Lower leg skin (tissue), 4 donors: ENCODE results near the gene SAFB. TPM values are rescaled to one million over a fixed set of nuclear protein-coding genes. Genes with fewer than 3 reads are reported as not detected.
"Not testable (repeated sequence)": the region's sequence is repeated elsewhere in the genome, so short reads cannot be mapped to it uniquely, and the experiment has no call there.

Experiments used
- DNase-seq, 2 donors: peaks; one replicate each; pipeline ENCODE4 v3.0.0-alpha.2; 2019; ENCODE audit warnings: low spot score in 2 of 2
- H3K4me3 ChIP-seq: fragments of 200-600 bp; sonication (generic); 2 replicates; pipeline ENCODE4 v1.5.1; 2017; ENCODE audit warnings: mild to moderate bottlenecking, low read depth; ENCODE audit not compliant: poor library complexity, severe bottlenecking
- CTCF ChIP-seq, 3 donors: fragments of 450-650 bp; IDR thresholded peaks; one replicate each; pipeline ENCODE4 v1.5.1; 2016; ENCODE audit warnings: antibody characterized with exemption in 3 of 3, mild to moderate bottlenecking in 3 of 3, moderate library complexity in 2 of 3
- POLR2A ChIP-seq, 2 donors: fragments of 450-650 bp; IDR thresholded peaks; one replicate each; pipeline ENCODE4 v1.6.1; 2016 to 2017; ENCODE audit warnings: antibody characterized with exemption in 2 of 2, mild to moderate bottlenecking in 1 of 2, moderate library complexity in 1 of 2
- WGBS, 2 donors: methylation state at CpG; one replicate each; pipeline ENCODE4 v1.1.5; 2018; 5-methylcytosine and 5-hydroxymethylcytosine counted together
- intact Hi-C: fragments of 100-400 bp; cut with DNase I; formaldehyde crosslinking; loops from one replicate; pipeline ENCODE4 v1.15.0; 2023; ENCODE audit warnings: low total_unique reads
- total RNA-seq, 4 donors: library from RNA; depleted of rRNA; stranded (reverse); fragments of >200 nt; gene quantifications; one replicate each; pipeline ENCODE4 v1.1.0, GENCODE V29; 2016

SAFB gene
- total RNA-seq, 4 donors from 2014 or later: 41.6 to 136 (median 80.4) TPM

- TF ChIP-seq POLR2A (IDR thresholded peaks at IDR 0.05) (no peak), CTCF (IDR thresholded peaks at IDR 0.05) (no peak)
- intact Hi-C loops: no loop called here
- WGBS, 2 donors: 83 to 87% methylated on average over 5 of the region's 5 CpGs
Observed at GRCh38 chr19:5603626-5604025, 19.3 kb upstream of the SAFB start.

GRCh38 chr19:5605362-5605761, 17.5 kb upstream of the SAFB start:
- no peak for DNase-seq
- no peak overlapping the region for H3K4me3 ChIP-seq
- TF ChIP-seq CTCF (IDR thresholded peaks at IDR 0.05) (no peak), POLR2A (IDR thresholded peaks at IDR 0.05) (no peak)
- intact Hi-C loops: no loop called here
- 90 to 94% methylated on average over 3 of the region's 3 CpGs for WGBS, 2 donors

More at GRCh38 chr19:5603626-5604025, 19.3 kb upstream of the SAFB start:
- DNase-seq: no peak
- H3K4me3 ChIP-seq: no peak overlapping the region

GRCh38 chr19:5607318-5608275, 15.3 kb upstream of the SAFB start:
- TF ChIP-seq CTCF (IDR thresholded peaks at IDR 0.05) (no peak), POLR2A (IDR thresholded peaks at IDR 0.05) (no peak)
- 91 to 94% methylated on average over 16 of the region's 16 CpGs for WGBS, 2 donors
- no peak for DNase-seq
- H3K4me3 ChIP-seq: no peak overlapping the region
- intact Hi-C loops: no loop called here

- no peak overlapping the region for H3K4me3 ChIP-seq
- DNase-seq: no peak
- intact Hi-C loops: no loop called here
- TF ChIP-seq POLR2A (IDR thresholded peaks at IDR 0.05) (no peak), CTCF (IDR thresholded peaks at IDR 0.05) (no peak)
- 94 to 95% methylated on average over 10 of the region's 10 CpGs for WGBS, 2 donors
Observed at GRCh38 chr19:5608291-5608690, 14.6 kb upstream of the SAFB start.

- H3K4me3 ChIP-seq, DNase-seq, intact Hi-C loops: not testable (repeated sequence)
- WGBS, 2 donors: 94 to 95% methylated on average over 9 of the region's 9 CpGs
Observed at GRCh38 chr19:5608766-5609165, 14.1 kb upstream of the SAFB start.

- TF ChIP-seq CTCF (IDR thresholded peaks at IDR 0.05) (no peak), POLR2A (IDR thresholded peaks at IDR 0.05) (no peak)
- intact Hi-C loops: loop anchor here (10.0 kb wide), 1 partner anchor 55 kb away; no protein-coding TSS in a partner anchor
- DNase-seq: no peak
- 95% methylated on average over 16 of the region's 16 CpGs for WGBS, 2 donors
- no peak overlapping the region for H3K4me3 ChIP-seq
Observed at GRCh38 chr19:5609881-5610448, 12.9 kb upstream of the SAFB start.
